ENCODE measurements around the gene TBC1D2B. TPM values are rescaled to one million over a fixed set of nuclear protein-coding genes. Genes with fewer than 3 reads are reported as not detected.

TBC1D2B gene
- polyA plus RNA-seq, 6 donors from 2014 or later = 1.7 to 5.5 (median 2.9) TPM

DNA sequence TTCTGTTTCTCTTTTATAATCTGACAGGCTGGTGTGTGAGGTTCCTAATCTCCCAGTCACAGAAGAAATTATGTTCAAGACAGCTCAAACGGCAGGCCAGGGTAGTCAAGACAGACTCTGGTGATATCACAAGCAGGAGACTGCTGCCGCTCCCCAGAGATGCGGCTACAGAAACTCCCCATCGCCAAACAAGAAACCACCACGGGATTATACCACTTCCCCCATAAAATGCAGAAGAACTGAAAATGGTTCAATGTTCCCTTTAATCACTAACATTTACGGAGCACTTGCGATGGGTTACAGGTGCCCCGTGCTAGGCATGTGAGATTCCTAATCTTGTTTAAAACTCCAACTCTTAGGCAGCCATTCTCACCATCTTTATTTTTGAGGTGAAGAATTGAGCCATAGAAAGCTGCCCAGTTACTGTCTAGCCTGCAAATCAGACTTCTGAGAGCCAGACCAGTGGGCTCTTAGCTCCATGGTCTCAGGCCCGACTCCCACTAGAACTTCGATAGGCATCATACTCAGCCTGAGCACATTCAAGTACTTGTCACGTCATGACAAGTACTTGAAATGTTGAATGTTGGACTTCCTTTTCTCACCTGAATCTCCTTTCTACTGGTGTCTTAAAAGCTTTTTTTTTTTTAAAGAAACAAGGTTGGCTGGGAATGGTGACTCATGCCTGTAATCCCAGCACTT is 58.4 kb downstream of the TBC1D2B start:
- H3K4me3 Mint-ChIP-seq = peak overlapping the region in 2 of 8 donors; percentile 36 to 83
- DNase-seq (peak; percentile 51), ATAC-seq (ENCODE audit: low read depth in 2 of 2) (peak; percentile 98)
- peaks cover 5 to 14% (median 10%) of the 10 kb centered on the region in 3 donors for H3K4me1 Mint-ChIP-seq
- peaks cover 16 to 31% of the 10 kb centered on the region in 2 donors for H3K36me3 Mint-ChIP-seq
- H3K27me3 Mint-ChIP-seq = no peaks in the 10 kb centered on the region
- peak overlapping the region in 4 of 6 donors; percentile 66 to 92 (median 83) for H3K27ac Mint-ChIP-seq
- H3K9me3 Mint-ChIP-seq = no peaks in the 10 kb centered on the region

DNA sequence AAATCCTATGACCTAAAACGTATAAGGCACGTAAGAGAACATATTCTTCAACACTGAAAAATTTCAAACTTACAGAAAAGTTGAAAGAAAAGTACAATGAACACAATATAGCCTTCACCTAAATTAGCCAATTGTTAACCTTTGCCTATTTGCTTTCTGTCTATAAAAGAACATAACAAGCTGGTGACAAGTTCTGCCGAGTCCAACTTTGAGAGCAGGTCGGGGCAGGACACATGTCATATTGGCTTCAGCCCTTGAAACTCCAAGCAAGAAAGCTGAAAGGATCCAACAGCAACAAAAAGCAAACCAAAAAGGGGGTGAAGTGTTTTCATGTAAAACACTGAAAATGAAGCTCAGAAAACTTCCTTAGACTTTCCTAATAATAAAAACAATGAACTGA is 59.1 kb downstream of the TBC1D2B start:
- H3K27ac Mint-ChIP-seq = peak overlapping the region in 5 of 6 donors; percentile 21 to 77 (median 56)
- H3K4me1 Mint-ChIP-seq = peaks cover 5 to 14% (median 10%) of the 10 kb centered on the region in 3 donors
- no peak for ATAC-seq (ENCODE audit: low read depth in 2 of 2)
- H3K36me3 Mint-ChIP-seq = peaks cover 9 to 26% of the 10 kb centered on the region in 2 donors
- H3K9me3 Mint-ChIP-seq = no peaks in the 10 kb centered on the region
- DNase-seq = no peak
- no peak overlapping the region for H3K4me3 Mint-ChIP-seq
- no peaks in the 10 kb centered on the region for H3K27me3 Mint-ChIP-seq

DNA sequence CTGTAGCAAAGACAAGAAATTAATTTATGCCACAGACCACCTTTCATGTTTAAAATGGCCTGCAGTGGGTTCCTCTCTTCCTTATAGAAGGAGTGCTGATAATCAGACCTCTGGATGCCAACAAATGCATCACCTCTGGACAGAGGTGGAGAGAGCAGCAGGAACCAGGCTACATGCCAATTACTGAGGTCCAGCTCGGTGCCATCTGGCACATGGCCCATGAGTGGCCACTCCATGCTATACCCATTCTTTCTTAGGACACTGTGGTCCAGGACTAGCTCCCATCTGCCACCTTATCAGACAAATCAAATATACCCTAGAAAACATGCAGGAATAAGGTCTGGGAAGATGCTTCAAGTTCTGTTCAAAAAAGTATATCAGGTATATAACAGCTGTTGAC is 60.7 kb downstream of the TBC1D2B start:
- peaks cover 7 to 36% of the 10 kb centered on the region in 2 donors for H3K36me3 Mint-ChIP-seq
- H3K27me3 Mint-ChIP-seq = no peaks in the 10 kb centered on the region
- no peaks in the 10 kb centered on the region for H3K9me3 Mint-ChIP-seq
- ATAC-seq (ENCODE audit: low read depth in 2 of 2) (no peak), DNase-seq (no peak)
- peaks cover 5 to 14% (median 10%) of the 10 kb centered on the region in 3 donors for H3K4me1 Mint-ChIP-seq
- no peak overlapping the region for H3K4me3 Mint-ChIP-seq
- H3K27ac Mint-ChIP-seq = no peak overlapping the region

- Mint-ChIP-seq H3K4me1 (no peaks in the 10 kb centered on the region), H3K9me3 (no peaks in the 10 kb centered on the region), H3K27ac (no peak overlapping the region), H3K27me3 (no peaks in the 10 kb centered on the region), H3K4me3 (no peak overlapping the region), H3K36me3 (peaks cover 9 to 23% of the 10 kb centered on the region in 2 donors)
- DNase-seq (no peak), ATAC-seq (ENCODE audit: low read depth in 2 of 2) (no peak)
Observed at GRCh38 chr15:78012643-78013077, 64.9 kb downstream of the TBC1D2B start.

DNA sequence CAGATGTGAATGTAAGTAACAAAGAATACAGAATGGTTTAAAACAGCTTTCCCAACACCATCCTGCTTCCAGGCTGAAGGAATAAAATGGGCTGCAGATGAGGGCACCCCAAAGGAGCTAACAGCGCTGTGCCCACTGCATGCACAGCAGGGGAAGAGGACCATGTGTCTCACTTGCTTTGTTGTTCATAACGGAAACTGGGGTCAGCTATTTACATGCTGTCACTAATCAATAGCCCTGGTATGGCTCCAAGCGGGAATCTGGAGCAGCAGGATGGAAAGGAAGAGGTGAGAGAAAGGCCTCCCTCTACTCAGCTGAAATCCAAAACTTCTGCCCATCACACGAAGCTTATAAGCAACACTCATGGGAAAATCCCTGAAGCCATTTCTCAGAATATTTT is 67.4 kb downstream of the TBC1D2B start:
- no peaks in the 10 kb centered on the region for H3K4me1 Mint-ChIP-seq
- ATAC-seq (ENCODE audit: low read depth in 2 of 2) = no peak

GRCh38 chr15:78007964-78008886 is 69.3 kb downstream of the TBC1D2B start:
- no peak for DNase-seq
- H3K27me3 Mint-ChIP-seq = no peaks in the 10 kb centered on the region
- ATAC-seq (ENCODE audit: low read depth in 2 of 2) = no peak
- peak overlapping the region in 1 of 8 donors; percentile 29 for H3K4me3 Mint-ChIP-seq
- no peaks in the 10 kb centered on the region for H3K9me3 Mint-ChIP-seq
- H3K27ac Mint-ChIP-seq = peak overlapping the region in 1 of 6 donors; percentile 16
- H3K36me3 Mint-ChIP-seq = peaks cover 17 to 23% of the 10 kb centered on the region in 2 donors
- H3K4me1 Mint-ChIP-seq = no peaks in the 10 kb centered on the region

More for the DNA sequence above, 67.4 kb downstream of the TBC1D2B start:
- DNase-seq = no peak
- H3K36me3 Mint-ChIP-seq = peaks cover 16 to 23% of the 10 kb centered on the region in 2 donors
- H3K4me3 Mint-ChIP-seq = no peak overlapping the region
- no peaks in the 10 kb centered on the region for H3K27me3 Mint-ChIP-seq
- no peak overlapping the region for H3K27ac Mint-ChIP-seq
- no peaks in the 10 kb centered on the region for H3K9me3 Mint-ChIP-seq

DNA sequence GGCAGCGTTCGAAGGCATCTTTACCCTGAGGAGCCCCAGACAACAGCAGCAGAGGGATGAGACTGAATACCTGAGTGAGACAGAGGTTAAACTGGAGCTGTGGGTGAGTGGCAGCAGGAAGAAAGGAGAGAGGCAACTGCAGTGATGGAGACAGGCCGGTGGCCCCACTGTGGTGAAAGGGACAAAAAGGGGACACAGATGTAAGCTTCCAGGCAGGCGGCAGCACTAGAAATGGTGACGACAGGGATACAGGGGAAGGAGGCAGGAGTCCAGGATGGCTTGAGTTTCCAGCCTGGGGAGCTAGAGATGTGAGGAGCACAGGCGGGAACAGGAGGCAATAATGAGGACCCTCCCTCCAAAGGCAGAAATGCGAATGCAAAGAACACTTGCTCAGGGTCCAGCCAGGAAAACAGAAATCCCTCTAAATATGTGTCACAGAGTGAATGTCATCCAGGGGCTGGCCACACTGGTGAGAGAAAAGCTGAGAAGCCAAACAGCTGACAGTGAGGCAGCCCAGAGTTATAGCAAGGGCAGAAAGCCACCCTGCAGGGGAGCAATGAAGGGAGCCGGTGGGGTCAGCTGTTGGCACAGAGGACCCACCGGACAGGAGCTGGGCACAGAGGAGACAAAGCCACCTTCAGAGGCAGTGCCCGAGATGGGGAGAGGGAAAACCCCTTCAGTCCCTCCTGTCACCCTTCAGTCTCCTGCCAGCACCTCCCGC is 70.1 kb downstream of the TBC1D2B start:
- H3K27ac Mint-ChIP-seq = peak overlapping the region in 2 of 6 donors; percentile 16 to 54
- no peaks in the 10 kb centered on the region for H3K9me3 Mint-ChIP-seq
- peaks cover 13 to 23% of the 10 kb centered on the region in 2 donors for H3K36me3 Mint-ChIP-seq
- H3K4me3 Mint-ChIP-seq = no peak overlapping the region
- DNase-seq (no peak), ATAC-seq (ENCODE audit: low read depth in 2 of 2) (no peak)
- no peaks in the 10 kb centered on the region for H3K4me1 Mint-ChIP-seq
- H3K27me3 Mint-ChIP-seq = no peaks in the 10 kb centered on the region

- no peaks in the 10 kb centered on the region for H3K9me3 Mint-ChIP-seq
- DNase-seq (no peak), ATAC-seq (ENCODE audit: low read depth in 2 of 2) (no peak)
- H3K4me3 Mint-ChIP-seq = peak overlapping the region in 1 of 8 donors; percentile 47
- H3K36me3 Mint-ChIP-seq = peaks cover 12 to 23% of the 10 kb centered on the region in 2 donors
- H3K27ac Mint-ChIP-seq = peak overlapping the region in 2 of 6 donors; percentile 36 to 45
- H3K27me3 Mint-ChIP-seq = no peaks in the 10 kb centered on the region
- no peaks in the 10 kb centered on the region for H3K4me1 Mint-ChIP-seq
Observed at GRCh38 chr15:78006567-78007205, 70.8 kb downstream of the TBC1D2B start.

- Mint-ChIP-seq H3K4me3 (no peak overlapping the region), H3K4me1 (peaks cover 0 to 8% (median 5%) of the 10 kb centered on the region in 3 donors), H3K9me3 (no peaks in the 10 kb centered on the region), H3K27ac (peak overlapping the region in 1 of 6 donors; percentile 43), H3K36me3 (peaks cover 12 to 29% of the 10 kb centered on the region in 2 donors), H3K27me3 (no peaks in the 10 kb centered on the region)
- DNase-seq = no peak
- no peak for ATAC-seq (ENCODE audit: low read depth in 2 of 2)
Observed at GRCh38 chr15:78004919-78005634, 72.4 kb downstream of the TBC1D2B start.

DNA sequence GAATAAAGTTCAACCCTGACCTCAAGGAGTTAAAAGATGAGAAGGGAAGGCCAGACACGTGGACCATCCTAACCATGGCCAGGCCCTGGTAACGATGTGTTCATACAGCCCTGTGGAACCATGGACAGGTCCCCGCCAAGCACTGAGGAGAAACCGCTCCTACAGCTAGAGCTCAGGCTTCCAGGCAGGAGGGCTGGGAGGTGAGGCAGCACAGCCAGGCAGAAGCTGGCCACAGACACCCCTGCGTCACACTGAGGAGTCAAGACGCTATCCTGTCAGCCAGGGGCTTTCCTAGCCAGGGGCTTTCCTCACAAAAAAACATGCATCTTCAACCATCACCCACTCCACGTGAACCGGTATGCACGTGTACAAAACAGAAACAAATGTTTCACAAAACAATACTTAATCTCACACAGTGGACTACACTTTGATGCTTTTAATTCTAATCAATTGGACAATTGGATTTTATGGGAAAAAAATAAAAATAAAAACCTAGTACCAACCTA is 73.2 kb downstream of the TBC1D2B start:
- H3K4me3 Mint-ChIP-seq = no peak overlapping the region
- DNase-seq = no peak
- H3K9me3 Mint-ChIP-seq = no peaks in the 10 kb centered on the region
- peaks cover 12 to 28% of the 10 kb centered on the region in 2 donors for H3K36me3 Mint-ChIP-seq
- no peaks in the 10 kb centered on the region for H3K27me3 Mint-ChIP-seq
- ATAC-seq (ENCODE audit: low read depth in 2 of 2) = peak in 1 of 2 donors; percentile 33
- H3K4me1 Mint-ChIP-seq = peaks cover 0 to 8% (median 5%) of the 10 kb centered on the region in 3 donors
- peak overlapping the region in 1 of 6 donors; percentile 74 for H3K27ac Mint-ChIP-seq

- Mint-ChIP-seq H3K27me3 (no peaks in the 10 kb centered on the region), H3K4me1 (peaks cover 0 to 8% (median 5%) of the 10 kb centered on the region in 3 donors), H3K27ac (no peak overlapping the region), H3K4me3 (no peak overlapping the region), H3K36me3 (peaks cover 12 to 28% of the 10 kb centered on the region in 2 donors), H3K9me3 (no peaks in the 10 kb centered on the region)
- DNase-seq = no peak
- no peak for ATAC-seq (ENCODE audit: low read depth in 2 of 2)
Observed at GRCh38 chr15:78003539-78004008, 73.9 kb downstream of the TBC1D2B start.

GRCh38 chr15:78002996-78003395 is 74.5 kb downstream of the TBC1D2B start:
- Mint-ChIP-seq H3K27me3 (no peaks in the 10 kb centered on the region), H3K27ac (peak overlapping the region in 1 of 6 donors; percentile 42), H3K4me3 (no peak overlapping the region), H3K9me3 (no peaks in the 10 kb centered on the region), H3K36me3 (peaks cover 12 to 28% of the 10 kb centered on the region in 2 donors), H3K4me1 (peaks cover 0 to 8% (median 5%) of the 10 kb centered on the region in 3 donors)
- DNase-seq (no peak), ATAC-seq (ENCODE audit: low read depth in 2 of 2) (no peak)

Measured in naive B cell (primary cell).